Erythroblast (primary cell): ENCODE measurements around the gene CHRM2.
"Not testable (repeated sequence)": the region's sequence is repeated elsewhere in the genome, so short reads cannot be mapped to it uniquely, and the experiment has no call there.

Experiments used
- DNase-seq, 2 experiments: peaks; one replicate each; lab custom pipeline; 2025; lab: John Stamatoyannopoulos, UW
- GATA1 ChIP-seq: IDR thresholded peaks from 2 replicates; pipeline ENCODE4 v1.6.1; 2011; ENCODE audit warnings: low read depth, mild to moderate bottlenecking, control low read depth, low read length, moderate library complexity
- POLR2A ChIP-seq: IDR thresholded peaks from 2 replicates; pipeline ENCODE4 v1.6.1; 2011; ENCODE audit warnings: mild to moderate bottlenecking, low read length

Gene CHRM2

DNA sequence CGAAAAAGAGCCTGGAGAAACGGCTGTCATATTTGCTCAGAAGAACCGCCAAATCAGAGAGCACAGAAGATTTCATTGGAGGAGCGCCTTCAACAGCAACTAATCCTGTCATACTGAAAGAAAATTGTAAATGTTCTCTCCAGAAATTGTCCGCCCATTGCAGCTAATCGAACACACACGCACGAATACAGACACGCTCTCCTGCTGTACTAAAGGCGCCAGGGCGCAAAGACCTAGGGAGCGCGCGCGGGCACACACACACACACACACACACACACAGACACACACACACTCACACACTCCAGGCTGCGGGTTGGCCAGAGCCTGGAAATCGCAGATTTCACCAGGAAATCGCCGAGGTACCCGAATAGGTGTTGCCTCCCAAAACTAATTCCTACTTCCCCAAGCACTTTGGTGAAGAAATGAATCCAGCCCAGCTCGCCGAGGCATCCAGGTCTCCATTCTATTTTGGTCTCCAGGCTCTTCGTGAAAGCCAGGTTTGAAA, at the start of gene CHRM2:
CHRM2 (plus strand) TSS at position 157 of the 505 bp plus-strand sequence. CDS start 146,214 bp downstream, outside the sequence.
- DNase-seq: no peak

DNA sequence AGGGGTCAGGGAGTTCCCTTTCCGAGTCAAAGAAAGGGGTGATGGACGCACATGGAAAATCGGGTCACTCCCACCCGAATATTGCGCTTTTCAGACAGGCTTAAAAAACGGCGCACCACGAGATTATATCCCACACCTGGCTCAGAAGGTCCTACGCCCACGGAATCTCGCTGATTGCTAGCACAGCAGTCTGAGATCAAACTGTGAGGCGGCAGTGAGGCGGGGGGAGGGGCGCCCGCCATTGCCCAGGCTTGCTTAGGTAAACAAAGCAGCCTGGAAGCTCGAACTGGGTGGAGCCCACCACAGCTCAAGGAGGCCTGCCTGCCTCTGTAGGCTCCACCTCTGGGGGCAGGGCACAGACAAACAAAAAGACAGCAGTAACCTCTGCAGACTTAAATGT, 37.1 kb upstream of the CHRM2 start:
- not testable (repeated sequence) for DNase-seq

More for the DNA sequence above, at the start of gene CHRM2:
- TF ChIP-seq GATA1: no peak
- TF ChIP-seq POLR2A: no peak

DNA sequence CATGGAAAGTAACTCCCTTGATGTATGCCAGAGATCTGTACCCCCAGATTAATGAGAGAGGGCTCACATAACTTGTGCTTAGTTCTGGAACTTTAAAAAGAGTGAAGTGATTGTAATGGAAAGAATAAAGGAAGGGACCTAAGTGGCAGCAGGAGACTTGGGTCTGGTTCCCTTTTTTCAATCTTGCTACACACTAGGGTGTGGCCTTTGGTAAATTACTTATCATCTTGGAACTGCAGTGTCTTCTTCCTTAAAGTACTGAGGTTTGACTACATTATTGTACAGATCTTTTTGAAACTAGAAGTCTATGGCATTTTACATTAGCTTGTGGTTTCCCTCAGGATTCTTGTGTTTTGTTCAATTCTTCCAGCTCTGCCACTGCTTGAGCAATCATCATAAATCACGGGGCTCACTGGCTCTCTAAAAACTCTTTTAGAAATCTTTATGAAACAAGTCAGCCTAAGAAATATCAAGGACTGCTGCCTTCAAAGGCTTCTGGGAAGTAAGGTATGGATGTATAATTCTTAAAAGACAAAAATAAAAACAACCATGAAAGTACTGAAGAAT, 22.5 kb upstream of the CHRM2 start:
- TF ChIP-seq GATA1 (no peak), POLR2A (no peak)
- DNase-seq: no peak

DNA sequence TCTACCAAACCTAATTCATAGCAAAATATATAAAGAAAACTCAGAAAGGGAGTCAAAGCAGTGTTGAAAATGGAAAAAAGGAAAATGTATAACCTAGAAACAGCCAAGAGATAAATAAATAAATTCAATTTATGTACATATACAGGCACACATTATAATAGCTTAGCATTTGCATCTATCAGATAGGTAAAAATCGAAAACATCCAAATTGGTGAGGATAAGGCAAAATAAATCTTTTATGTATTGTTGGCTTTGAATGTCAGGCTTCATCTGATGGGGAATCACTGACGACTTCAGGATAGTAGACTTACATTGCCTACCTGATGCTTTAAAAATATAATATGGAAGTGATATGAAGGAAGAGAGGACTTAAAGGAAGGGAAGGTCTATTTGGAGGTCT, 20.6 kb upstream of the CHRM2 start:
- no peak for DNase-seq
- TF ChIP-seq GATA1: no peak
- no peak for TF ChIP-seq POLR2A

DNA sequence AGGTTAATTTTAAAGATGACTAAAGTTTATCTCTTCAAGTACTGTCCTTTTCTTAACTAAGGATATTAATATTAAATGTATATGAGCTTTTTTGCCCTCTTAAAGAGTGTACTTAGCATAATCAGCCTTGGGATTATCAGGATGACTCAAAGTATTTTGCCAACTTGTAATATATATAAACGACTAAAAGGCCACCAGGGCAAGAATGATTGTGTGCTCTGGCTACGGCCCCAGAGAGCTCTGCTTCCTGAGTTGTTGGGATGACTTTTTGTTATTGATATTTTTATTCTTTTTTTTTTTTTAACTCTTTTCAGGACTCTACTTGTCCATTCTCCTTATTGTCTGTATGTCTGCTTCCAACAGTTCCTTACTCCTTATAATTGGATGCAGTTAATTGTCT, 14.8 kb upstream of the CHRM2 start:
- TF ChIP-seq GATA1: no peak
- no peak for TF ChIP-seq POLR2A
- DNase-seq: no peak

DNA sequence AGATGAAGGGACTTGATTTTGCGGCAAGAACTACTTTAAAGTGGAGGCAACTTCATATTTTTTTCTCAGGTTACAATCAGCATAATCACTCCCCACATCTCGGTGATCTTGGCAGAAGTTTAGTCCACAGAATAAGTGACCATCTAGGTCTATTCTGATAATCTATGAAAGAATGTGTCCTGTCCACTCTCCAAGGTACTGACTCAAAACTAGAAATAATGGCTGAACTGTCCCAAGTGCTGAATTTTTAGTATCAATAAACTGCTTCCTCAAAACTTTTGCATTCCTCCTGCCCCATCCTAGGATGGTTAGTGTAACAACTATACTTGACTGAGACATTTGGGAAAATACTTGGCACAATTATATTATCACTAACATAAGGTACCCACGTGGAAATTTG, 10.9 kb upstream of the CHRM2 start:
- DNase-seq: no peak
- TF ChIP-seq POLR2A (no peak), GATA1 (no peak)

DNA sequence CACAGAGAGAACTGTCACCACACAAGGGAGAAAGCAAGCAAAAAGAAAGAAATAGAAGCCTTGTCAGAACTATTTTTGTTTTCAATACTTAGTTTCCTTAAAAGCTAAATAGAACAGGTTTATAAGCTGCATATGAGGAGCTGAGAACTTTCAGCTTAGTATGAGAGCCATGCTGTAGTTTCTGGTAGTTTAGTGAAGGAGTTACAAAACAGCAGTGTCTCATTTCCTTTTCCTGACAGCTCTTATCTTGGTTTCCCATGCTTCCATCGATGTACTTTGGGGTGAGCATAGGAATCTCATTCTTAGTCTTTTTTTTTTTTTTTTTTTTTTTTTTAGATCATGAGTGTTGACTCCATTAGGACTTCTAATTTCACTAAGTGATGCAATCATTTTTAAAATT, 8.6 kb upstream of the CHRM2 start:
- no peak for DNase-seq
- TF ChIP-seq POLR2A: no peak
- no peak for TF ChIP-seq GATA1

DNA sequence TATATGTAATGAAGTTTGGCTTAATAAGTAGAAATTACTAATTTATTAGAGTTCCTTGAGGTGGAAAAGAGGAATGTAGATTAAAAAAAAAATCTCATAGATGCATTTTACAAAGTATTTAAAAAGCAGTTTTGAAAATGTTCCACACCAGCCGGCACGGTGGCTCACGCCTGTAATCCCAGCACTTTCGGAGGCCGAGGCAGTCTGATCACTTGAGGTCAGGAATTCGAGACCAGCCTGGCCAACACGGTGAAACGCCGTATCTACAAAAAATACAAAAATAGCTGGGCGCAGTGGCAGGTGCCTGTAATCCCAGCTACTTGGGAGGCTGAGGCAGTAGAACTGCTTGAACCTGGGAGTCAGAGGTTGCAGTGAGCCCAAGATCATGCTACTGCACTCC, 3.2 kb upstream of the CHRM2 start:
- TF ChIP-seq GATA1 (no peak), POLR2A (no peak)
- DNase-seq: no peak

DNA sequence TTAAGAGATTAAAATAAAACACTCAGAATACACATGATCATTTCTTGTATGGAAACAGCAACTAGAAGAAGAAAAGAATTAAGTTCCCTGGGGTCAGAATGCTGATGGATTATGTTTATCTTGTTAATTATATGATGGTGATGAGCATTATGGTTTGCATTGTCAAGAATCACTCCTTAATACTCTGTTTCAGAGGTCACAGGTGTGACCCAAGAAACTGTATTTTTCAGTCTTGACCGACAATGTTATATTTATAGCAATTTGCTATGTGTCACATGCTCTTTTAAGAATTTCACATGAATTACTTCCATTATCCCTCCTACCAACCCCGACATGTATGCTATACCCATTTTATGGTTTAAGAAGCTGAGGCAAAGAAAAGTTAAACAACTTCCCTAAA, 2.7 kb upstream of the CHRM2 start:
- no peak for TF ChIP-seq POLR2A
- TF ChIP-seq GATA1: no peak
- no peak for DNase-seq

DNA sequence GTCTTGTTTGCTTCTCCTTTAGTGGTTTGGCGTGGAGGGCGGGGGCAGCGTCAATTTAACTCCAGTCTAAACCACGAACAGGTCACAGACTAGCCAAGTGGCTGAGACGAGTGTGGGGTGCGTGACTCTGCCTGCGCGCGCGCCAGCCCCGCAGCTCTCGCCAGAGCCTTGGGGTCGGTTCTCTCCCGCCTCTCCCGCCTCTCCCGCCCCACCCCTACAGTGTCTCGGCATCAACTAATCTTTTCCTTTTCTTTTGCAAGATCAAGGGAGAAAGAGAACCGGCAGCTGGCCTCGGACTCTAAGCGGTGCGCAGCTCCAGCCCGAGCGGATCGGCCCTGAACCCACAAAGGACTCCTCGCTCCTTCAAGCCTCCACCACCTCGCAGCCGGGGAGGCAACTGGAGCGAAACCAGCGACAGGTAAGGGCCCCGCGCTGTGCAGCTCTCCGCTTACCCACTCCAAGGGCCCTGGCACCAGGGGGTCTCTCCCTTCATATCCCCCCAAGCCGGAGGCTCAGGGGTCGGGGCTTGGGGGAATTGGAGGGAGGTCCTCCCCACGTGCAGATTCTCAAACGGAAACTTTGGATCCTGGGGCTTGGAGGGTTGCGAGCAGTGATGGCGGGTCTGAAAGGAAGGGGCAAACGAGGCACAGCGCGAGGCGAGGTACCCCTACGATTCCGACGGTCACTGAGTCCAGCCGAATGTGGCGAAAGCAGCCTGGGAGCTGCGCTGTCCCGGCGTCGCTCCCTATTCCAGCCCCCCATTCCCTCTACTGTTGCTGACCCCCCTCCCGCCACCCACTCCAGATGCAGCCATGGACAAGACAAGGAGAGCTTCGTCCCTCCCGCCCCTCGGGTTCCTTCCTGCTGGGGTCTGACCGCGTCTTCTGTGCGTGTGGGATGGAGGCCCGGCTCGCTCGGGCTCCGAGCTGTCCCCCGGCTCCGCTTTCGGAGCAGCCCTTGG, 829 bp downstream of the CHRM2 start:
- TF ChIP-seq POLR2A (no peak), GATA1 (no peak)
- no peak for DNase-seq

DNA sequence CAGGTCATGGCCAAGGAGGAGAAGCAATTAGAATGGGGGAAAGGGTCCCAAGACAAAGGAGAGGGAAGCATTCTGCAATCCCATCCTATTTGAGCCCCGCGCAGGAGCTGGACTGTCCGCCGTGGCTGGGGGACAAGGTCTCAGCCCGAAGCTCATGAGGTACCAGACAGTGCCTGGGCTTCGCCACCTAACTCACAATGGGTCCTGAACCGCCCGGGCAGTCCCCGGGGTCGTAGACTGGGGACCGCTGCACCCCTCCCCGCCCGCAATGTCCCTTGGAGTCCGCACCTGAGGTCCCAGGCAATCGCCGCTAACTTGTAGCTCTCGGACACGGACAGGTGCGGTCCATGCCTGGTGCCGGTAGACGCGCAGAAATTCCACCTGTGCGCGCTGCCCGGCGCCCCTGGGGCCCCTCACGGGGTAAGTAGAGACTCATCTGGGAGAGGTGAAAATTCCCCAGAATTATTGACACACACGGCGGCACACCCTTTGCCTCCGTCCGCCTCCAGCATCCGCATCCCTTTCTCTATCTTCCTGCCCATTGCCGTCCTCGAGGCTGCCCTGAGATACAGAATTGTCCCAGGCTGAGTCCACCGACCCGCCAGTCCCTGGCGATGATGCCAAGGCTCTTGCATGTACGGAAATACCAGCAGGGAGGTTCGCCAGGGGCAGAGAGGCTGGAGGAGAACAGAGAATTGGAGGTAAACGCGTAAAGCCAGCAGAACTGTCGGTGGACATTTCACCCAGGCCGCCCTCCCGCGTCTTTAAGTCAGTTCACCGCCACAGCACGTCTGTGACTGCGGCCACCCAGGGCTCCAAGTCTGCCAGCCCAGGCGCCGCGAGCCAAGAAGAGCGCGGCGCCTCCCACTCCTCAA, 1.8 kb downstream of the CHRM2 start:
- DNase-seq: no peak
- TF ChIP-seq POLR2A: no peak
- TF ChIP-seq GATA1: no peak

DNA sequence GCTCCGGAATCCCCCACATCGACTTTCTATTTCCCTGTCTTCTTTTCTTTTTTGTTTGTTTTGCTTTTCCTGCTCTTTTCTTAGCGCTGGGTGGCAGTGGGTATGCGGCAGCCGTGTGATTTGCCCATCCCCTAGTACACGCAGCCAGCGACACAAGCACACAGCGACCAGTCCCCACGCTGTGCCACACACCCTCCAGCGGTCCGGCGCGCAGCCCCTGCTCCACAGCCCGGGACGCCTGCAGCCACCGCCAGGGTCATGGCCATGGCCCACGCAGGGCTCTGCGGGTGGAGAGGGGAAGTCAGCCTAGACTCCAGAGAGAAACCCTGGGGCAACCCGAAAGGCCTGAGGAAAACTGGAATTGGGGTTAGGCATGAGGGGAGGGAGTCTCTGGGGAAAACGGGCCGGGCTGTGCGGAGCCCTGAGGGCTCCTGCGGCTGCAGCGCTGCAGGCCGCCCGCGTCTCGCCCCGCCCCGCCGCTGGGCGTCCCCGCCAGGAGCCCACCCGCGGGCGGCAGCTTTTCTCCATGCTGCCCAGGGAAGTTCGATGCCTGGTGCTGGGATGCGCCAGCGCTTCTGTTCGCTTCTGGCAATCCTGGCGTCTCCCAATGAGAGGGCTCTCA, 2.5 kb downstream of the CHRM2 start:
- TF ChIP-seq POLR2A (no peak), GATA1 (no peak)
- DNase-seq: no peak

DNA sequence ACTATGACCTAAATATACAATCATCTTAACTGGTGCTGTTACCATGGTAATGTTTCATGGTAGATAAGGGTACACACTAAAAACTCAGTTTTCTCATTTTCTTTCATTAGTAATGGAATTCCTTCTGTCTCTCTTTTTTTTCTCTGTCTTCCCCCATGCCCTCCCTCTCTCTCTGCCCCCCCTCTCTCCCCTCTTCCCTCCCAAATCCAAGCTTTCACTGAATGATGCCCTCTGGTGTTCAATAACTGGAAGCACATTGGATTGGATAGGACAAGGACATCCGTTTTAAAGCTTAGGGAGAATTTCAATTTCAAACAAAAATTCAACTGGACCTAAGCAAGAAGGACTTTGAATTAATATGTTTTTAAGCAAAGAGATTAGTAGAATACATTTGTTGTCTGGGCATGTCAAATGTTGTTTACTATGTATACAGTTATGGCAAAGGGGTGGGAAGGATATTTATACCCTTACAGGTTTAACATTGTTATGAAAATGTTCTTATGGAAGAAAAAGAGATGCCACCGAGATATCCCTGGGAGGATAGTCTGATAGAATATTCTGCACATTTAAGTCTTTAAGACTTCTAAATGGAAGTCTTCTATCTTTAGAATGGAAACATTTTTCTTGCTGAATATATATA, 6.1 kb downstream of the CHRM2 start:
- DNase-seq: peak; percentile 2 to 11

More for the DNA sequence above, 6.1 kb downstream of the CHRM2 start:
- TF ChIP-seq POLR2A: no peak
- no peak for TF ChIP-seq GATA1
